SU-DHL-6 (cell line): ENCODE results near the gene PRKN.

Experiments
- H2AFZ ChIP-seq: fragments of 200-600 bp; sonication (generic); 2 replicates; pipeline ENCODE4 v1.6.1; 2014; ENCODE audit warnings: low read depth, mild to moderate bottlenecking, moderate library complexity, mixed read lengths, antibody characterized with exemption, low read length; ENCODE audit not compliant: severe bottlenecking
- H3F3A ChIP-seq: fragments of 200-600 bp; shearing (Covaris generic); 2 replicates; pipeline ENCODE4 v1.6.0; 2016; ENCODE audit warnings: antibody characterized with exemption, mild to moderate bottlenecking; ENCODE audit not compliant: insufficient read depth
- H3K27ac ChIP-seq: fragments of 200-600 bp; sonication (generic); 2 replicates; pipeline ENCODE4 v1.5.1; 2016; ENCODE audit warnings: low read depth, mild to moderate bottlenecking, low read length, moderate library complexity, mixed read lengths
- H3K27me3 ChIP-seq: fragments of 200-600 bp; sonication (generic), shearing (Covaris generic); 2 replicates; pipeline ENCODE4 v1.6.0; 2014; ENCODE audit warnings: mild to moderate bottlenecking, low read length
- H3K36me3 ChIP-seq: fragments of 200-600 bp; sonication (generic); 2 replicates; pipeline ENCODE4 v1.6.1; 2014; ENCODE audit warnings: mild to moderate bottlenecking, low read length, mixed read lengths
- H3K4me2 ChIP-seq: fragments of 300-600, 200-600 bp; shearing (Covaris generic), sonication (generic); 2 replicates; pipeline ENCODE4 v1.6.0; 2014; ENCODE audit warnings: low read length, low read depth, mild to moderate bottlenecking; ENCODE audit not compliant: poor library complexity, severe bottlenecking
- H3K4me3 ChIP-seq: fragments of 200-600 bp; sonication (generic); 2 replicates; pipeline ENCODE4 v1.5.1; 2014; ENCODE audit warnings: antibody characterized with exemption, low read length, mild to moderate bottlenecking, mixed read lengths; ENCODE audit not compliant: insufficient read depth, poor library complexity, severe bottlenecking
- H3K79me2 ChIP-seq: fragments of 200-600 bp; sonication (generic); 2 replicates; pipeline ENCODE4 v1.6.1; 2014; ENCODE audit warnings: mild to moderate bottlenecking, low read length, moderate library complexity; ENCODE audit not compliant: insufficient read depth
- H3K9ac ChIP-seq: fragments of 200-600 bp; sonication (generic); 2 replicates; pipeline ENCODE4 v1.7.0; 2014; ENCODE audit warnings: mild to moderate bottlenecking, low read length
- H3K9me2 ChIP-seq: fragments of 200-600 bp; sonication (generic); replicated peaks from 2 replicates; pipeline ENCODE4 v1.6.1; 2014; ENCODE audit warnings: low read length; ENCODE audit not compliant: insufficient read depth
- H3K9me3 ChIP-seq: fragments of 200-600 bp; sonication (generic); 2 replicates; pipeline ENCODE4 v1.6.1; 2014; ENCODE audit warnings: low read length, mixed read lengths; ENCODE audit not compliant: insufficient read depth
- H4K20me1 ChIP-seq: fragments of 200-600 bp; sonication (generic); 2 replicates; pipeline ENCODE4 v1.6.1; 2014; ENCODE audit warnings: low read depth, mild to moderate bottlenecking, antibody characterized with exemption, low read length, moderate library complexity, mixed read lengths
- CTCF ChIP-seq: fragments of 200-600 bp; sonication (generic); IDR thresholded peaks from one replicate; pipeline ENCODE4 v1.5.1; 2017; ENCODE audit warnings: antibody characterized with exemption, mild to moderate bottlenecking, low read length, moderate library complexity; ENCODE audit not compliant: insufficient read depth, poor library complexity, severe bottlenecking
- EZH2phosphoT487 ChIP-seq: fragments of 200-600 bp; sonication (generic), shearing (Covaris generic); conservative IDR thresholded peaks from 2 replicates; pipeline ENCODE4 v1.6.1; 2018; ENCODE audit warnings: mild to moderate bottlenecking, antibody characterized with exemption, low read length, moderate library complexity, mixed read lengths

The PRKN gene

DNA sequence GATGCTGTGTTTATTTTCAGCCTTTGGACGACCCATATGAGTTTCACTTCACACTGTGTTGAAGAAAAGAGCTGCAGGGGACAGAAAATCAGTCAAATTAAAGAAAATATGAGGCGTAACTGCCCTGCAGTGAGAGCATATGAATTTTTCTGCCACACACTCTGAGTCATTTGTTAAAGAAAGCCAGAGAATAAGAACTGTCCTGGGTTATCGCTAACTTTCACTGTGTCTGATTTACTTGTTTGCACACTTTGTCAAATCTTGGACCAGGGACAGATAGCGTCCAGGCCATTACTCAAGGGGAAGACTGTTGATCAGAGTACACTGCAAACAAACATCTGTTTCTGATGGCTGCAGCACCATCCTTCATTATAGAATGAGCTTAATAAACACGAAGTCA lies 1326.9 kb downstream of the PRKN start:
- no peaks in the 10 kb centered on the region for H3K9me3 ChIP-seq
- no peaks in the 10 kb centered on the region for H3K27me3 ChIP-seq
- no peaks in the 10 kb centered on the region for H3K79me2 ChIP-seq
- TF ChIP-seq EZH2phosphoT487: no peak
- TF ChIP-seq CTCF: no peak
- no peaks in the 10 kb centered on the region for H4K20me1 ChIP-seq
- H3K4me2 ChIP-seq: no peak overlapping the region
- no peak overlapping the region for H3K9ac ChIP-seq
- no peak overlapping the region for H2AFZ ChIP-seq
- no peaks in the 10 kb centered on the region for H3K9me2 ChIP-seq
- H3K4me3 ChIP-seq: no peak overlapping the region
- no peak overlapping the region for H3K27ac ChIP-seq
- no peaks in the 10 kb centered on the region for H3F3A ChIP-seq
- no peaks in the 10 kb centered on the region for H3K36me3 ChIP-seq

- H3K27me3 ChIP-seq: no peaks in the 10 kb centered on the region
- H3K9ac ChIP-seq: no peak overlapping the region
- TF ChIP-seq EZH2phosphoT487 (no peak), CTCF (no peak)
- no peaks in the 10 kb centered on the region for H4K20me1 ChIP-seq
- no peaks in the 10 kb centered on the region for H3K79me2 ChIP-seq
- no peaks in the 10 kb centered on the region for H3K36me3 ChIP-seq
- H3K9me2 ChIP-seq: no peaks in the 10 kb centered on the region
- H3K27ac ChIP-seq: no peak overlapping the region
- H2AFZ ChIP-seq: no peak overlapping the region
- no peaks in the 10 kb centered on the region for H3K9me3 ChIP-seq
- H3K4me3 ChIP-seq: no peak overlapping the region
- no peak overlapping the region for H3K4me2 ChIP-seq
- no peaks in the 10 kb centered on the region for H3F3A ChIP-seq
These were observed 1331.0 kb downstream of the PRKN start for GRCh38 chr6:161396539-161396938.

GRCh38 chr6:161395716-161396231 lies 1331.8 kb downstream of the PRKN start:
- no peak overlapping the region for H3K4me3 ChIP-seq
- no peak overlapping the region for H3K27ac ChIP-seq
- H3K9me2 ChIP-seq: no peaks in the 10 kb centered on the region
- H4K20me1 ChIP-seq: no peaks in the 10 kb centered on the region
- no peaks in the 10 kb centered on the region for H3K36me3 ChIP-seq
- no peak for TF ChIP-seq CTCF
- no peak for TF ChIP-seq EZH2phosphoT487
- no peak overlapping the region for H2AFZ ChIP-seq
- H3F3A ChIP-seq: no peaks in the 10 kb centered on the region
- no peak overlapping the region for H3K4me2 ChIP-seq
- no peaks in the 10 kb centered on the region for H3K9me3 ChIP-seq
- H3K79me2 ChIP-seq: no peaks in the 10 kb centered on the region
- H3K27me3 ChIP-seq: no peaks in the 10 kb centered on the region
- no peak overlapping the region for H3K9ac ChIP-seq
